GM21367 (cell line): ENCODE measurements around the gene FOXK1.

Experiments used
- ATAC-seq: cut with Tn5 transposase; IDR thresholded peaks from one replicate; pipeline ENCODE4 v1.9.1; 2021; ENCODE audit not compliant: unreplicated experiment

Gene FOXK1

DNA sequence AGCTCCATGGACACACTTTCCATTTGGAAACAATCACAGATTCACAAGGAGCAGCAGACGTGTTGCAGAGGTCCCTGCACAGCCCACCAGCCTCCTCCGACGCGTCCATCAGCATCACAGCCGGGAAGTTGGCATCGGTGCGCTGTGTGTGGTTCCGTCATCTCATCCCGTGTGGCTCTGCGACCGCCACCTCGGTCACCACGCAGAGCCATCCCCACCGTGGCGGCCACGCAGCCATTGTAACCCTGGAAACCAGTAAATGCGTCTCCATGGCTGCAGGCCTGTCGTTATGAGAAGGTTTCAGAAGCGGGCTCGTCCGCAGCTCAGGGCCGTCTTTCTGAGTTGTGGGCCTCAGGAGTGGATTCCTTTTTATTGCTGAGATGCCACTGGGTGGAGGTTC is 36.0 kb downstream of the FOXK1 start:
- ATAC-seq = no peak

GRCh38 chr7:4720225-4720624 is 38.1 kb downstream of the FOXK1 start:
- ATAC-seq = no peak

GRCh38 chr7:4722308-4722707 is 40.2 kb downstream of the FOXK1 start:
- ATAC-seq = no peak

DNA sequence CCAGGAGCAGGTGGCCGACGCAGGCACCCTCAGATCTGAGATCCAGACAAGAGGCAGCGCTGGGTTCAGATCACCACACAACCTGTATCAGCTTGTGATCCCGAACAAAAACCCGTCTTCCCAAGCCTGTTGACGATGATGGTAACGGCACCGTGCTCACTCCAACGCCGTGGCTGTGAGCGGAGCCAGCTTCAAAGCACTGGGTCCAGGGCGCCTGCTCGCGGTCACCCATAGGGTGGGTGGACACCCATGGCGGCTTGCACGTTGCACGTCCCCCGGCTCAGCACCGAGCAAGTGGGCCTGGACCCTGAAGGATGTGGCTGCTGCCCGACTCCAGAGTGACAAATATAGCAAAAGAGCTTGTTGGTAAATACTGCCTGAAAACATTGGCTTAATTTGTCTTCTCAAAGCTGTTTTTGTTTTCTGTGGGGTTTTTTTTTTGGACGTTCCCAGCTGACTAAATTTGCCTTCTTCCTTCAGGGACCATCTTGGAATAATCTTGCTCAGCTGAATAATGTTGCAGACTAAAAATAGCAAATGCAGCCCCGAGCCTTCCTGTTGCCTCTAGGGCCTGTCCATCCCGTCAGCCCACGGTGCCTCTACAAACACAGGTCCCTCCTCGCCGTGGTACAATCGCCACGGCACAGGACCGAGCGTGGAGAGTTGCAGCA is 41.0 kb downstream of the FOXK1 start:
- no peak for ATAC-seq

DNA sequence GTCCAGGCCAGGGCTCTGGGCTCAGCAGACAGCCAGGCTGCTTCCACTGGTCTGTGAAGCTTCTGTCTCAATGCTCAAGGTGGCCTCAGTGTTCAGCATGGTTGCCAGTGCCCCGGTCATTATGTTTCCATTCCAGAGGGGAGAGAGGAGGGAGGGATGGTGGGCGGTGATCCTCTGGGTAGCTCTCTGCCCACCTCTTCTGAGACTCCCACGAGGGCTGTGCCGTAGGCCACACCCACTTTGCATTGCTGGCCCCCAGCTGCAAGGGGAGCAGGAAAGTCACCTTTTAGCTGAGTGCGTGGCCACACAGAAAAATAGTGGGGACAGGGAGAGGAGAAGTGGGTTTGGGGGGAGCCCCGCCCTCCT is 42.5 kb downstream of the FOXK1 start:
- no peak for ATAC-seq

DNA sequence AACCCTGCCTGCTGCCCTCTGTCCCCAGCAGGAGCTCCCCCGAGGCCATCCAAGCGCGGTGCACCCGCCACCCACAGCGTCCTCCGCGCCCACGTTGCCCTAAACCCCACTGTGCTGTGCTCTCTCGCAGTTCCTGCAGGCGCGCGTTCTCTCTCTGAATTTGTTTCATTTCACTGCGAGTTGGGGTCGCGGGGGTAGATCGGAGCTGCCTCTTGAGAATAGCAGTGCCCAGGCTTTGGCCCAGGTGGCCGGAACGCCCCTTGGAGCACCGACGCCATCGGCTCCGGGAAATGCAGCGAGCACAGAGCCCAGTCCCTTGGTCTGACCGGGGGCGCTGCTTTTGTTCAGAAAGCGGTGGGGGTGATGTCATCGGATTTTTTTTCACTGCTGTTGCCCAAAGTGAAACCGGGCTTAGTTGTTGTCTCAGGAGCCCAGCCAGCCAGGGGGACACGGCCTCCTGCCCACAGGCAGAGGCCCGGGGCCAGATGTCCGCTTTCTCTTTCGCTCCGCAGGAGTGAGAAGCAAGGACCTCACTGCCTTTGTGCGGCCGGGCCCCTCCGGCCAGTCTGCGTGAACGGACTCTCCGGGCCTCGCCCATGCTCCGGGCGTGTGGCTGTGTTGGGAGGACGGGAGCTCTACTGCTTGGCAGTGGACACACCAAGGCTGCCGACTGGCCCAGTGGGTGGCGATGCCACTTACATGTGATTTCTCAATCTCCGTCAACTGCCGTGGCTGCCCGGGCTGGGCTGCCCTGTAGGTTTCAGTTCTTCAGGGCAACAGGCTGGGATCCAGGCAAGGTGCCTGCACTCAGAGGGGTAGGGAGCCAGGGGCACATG is 43.1 kb downstream of the FOXK1 start:
- peak; percentile 61 for ATAC-seq

DNA sequence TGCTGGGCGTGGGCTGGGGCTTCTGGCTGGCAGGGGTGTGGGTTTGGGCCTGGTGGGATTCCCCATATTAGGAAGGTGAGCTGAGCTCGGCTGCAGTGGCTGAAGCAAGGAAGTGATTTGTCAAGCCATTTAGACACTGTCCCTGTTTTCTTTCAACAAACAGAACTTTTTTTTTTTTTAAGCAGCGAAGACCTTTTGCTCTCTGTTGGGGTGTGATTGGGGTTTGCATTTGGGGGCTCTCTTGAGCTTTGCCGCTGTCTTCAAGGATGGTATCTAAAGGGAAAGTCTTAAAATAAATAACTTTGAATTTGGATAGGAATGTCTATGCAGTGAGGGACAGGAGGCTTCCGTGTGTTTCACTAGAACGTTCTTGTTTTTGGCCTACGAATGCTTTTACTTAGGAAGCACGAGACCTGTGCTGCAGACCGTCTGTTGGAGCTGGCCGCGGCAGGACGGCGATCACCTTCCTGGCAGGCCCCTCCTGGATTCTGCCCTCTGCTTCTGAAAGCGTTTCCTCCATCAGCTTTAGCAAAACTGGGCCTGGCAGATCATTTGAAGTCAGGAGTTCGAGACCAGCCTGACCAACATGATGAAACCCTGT is 43.9 kb downstream of the FOXK1 start:
- no peak for ATAC-seq

- no peak for ATAC-seq
Observed at GRCh38 chr7:4726566-4726965, 44.5 kb downstream of the FOXK1 start.

- ATAC-seq = no peak
Observed at GRCh38 chr7:4727914-4728705, 46.0 kb downstream of the FOXK1 start.

DNA sequence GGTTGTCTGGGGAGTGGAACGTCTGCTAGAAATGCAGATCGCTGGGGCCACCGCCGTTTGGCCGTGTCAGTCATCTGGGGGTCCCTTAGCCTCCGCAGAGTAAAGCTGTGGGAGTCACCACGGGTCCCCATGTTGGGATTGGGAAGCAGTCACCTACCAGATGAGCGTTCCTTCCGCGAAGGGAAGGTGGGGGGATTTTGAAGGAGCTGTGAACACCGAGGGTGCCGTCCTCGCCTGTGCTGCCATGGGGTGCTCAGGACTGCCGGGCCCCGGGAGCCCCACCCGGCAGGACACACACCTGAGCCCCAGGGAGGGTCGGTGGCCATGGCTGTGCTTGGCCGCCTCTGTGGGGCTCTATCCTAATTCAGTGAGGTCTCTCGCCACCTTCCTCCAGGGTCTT is 47.2 kb downstream of the FOXK1 start:
- ATAC-seq = no peak

GRCh38 chr7:4730276-4730675 is 48.2 kb downstream of the FOXK1 start:
- no peak for ATAC-seq

GRCh38 chr7:4730971-4731370 is 48.9 kb downstream of the FOXK1 start:
- ATAC-seq = no peak

- ATAC-seq = no peak
Observed at GRCh38 chr7:4731803-4732202, 49.7 kb downstream of the FOXK1 start.

DNA sequence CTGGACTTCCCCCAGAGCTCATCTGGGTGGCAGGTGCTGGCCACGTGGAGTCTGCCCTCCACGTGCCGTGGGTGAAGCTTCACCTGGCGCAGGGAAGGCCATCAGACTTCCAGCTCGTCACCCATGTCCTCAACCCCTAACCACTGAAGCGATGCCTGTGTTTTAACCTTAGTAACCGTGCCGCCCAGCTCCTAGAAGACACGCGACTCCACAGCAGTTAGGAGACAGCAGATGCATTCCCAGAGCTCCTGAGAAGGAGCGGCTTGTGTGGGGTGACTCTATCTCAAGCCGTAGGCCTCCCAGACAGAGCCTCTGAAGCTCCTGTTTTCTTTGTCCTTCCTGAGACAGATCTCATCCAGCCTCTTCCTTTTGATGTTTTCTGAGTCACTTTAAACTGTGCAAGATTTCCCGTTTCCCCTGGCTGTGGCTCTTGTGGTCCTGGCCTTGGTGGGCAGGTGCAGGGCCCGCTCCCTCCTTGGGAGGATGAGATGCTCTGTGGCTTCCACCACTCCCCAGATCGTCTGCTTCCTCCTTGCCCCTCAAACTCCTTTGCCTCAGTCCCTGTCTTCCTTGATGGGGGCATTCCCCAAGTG is 51.9 kb downstream of the FOXK1 start:
- ATAC-seq = no peak

- ATAC-seq = no peak
Observed at GRCh38 chr7:4734587-4735345, 52.7 kb downstream of the FOXK1 start.

DNA sequence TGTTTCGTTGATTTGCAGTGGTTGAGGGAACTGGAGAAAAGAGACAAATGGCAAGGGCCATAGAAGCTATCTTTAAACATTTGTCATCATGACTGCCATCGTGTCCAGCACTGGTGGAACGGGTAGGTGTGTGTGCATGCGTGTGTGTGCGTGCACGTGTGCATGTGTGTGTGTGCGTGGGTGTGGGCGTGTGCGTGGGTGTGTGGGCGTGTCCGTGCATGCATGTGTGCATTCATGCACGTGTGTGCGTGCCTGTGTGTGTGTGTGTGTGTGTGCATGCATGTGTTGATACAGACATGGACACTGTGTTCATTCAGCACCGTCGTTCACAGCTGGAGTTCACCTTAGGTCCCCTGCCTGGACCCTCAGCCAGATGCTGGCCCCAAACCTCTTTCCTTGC is 55.2 kb downstream of the FOXK1 start:
- ATAC-seq = no peak

- no peak for ATAC-seq
Observed at GRCh38 chr7:4738711-4739527, 56.8 kb downstream of the FOXK1 start.

GRCh38 chr7:4739528-4739992 is 57.5 kb downstream of the FOXK1 start:
- ATAC-seq = no peak

DNA sequence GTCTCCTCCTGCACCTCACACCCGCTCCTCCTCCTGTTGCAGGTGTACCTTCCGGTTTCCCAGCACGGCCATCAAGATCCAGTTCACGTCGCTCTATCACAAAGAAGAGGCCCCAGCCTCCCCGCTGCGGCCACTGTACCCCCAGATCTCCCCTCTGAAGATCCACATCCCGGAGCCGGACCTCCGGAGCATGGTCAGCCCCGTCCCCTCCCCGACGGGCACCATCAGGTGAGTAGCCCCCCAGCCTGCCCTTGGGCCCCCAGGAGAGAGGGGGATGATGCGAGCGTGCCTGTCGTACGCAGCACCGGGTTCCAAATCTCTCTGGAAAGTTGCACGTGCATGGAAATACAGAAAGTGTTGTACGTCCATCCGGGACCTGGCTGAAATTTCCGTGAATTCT is 58.7 kb downstream of the FOXK1 start:
- ATAC-seq = no peak
